H1 (cell line): ENCODE data around the gene LRRC17. TPM values are rescaled to one million over a fixed set of nuclear protein-coding genes. Genes with fewer than 3 reads are reported as not detected.

ENCODE experiments used
- CTCF ChIA-PET: fragments of 300-600 bp; sonication (Branson Sonifier 250); formaldehyde crosslinking; loops from one replicate; lab custom pipeline; 2021; ENCODE audit not compliant: partially characterized antibody; lab: Charles Lee
- POLR2A ChIA-PET: fragments of 300-600 bp; sonication (Branson Sonifier 250); formaldehyde crosslinking; loops from one replicate; lab custom pipeline; 2021; ENCODE audit warnings: inconsistent platforms; ENCODE audit not compliant: partially characterized antibody; lab: Charles Lee
- DNase-seq, 2 experiments: peaks; one replicate each; pipeline versions ENCODE4 v3.0.0 to v3.0.0-alpha.2; 2010 to 2022; ENCODE audit warnings: low spot score in 2 of 2, low read depth in 1 of 2, mixed read lengths in 1 of 2
- FAIRE-seq: peaks from 2 replicates; lab custom pipeline; 2011; peaks lifted over from hg19 to GRCh38; lab: Jason Lieb, UNC
- H2AFZ ChIP-seq: 2 replicates; pipeline ENCODE4 v1.8.1; 2012; ENCODE audit warnings: low read length, inconsistent platforms
- H2AK5ac ChIP-seq: 2 replicates; pipeline ENCODE4 v1.6.1; 2013; ENCODE audit warnings: low read depth, low read length
- H2BK120ac ChIP-seq: replicated peaks from 2 replicates; pipeline ENCODE3; 2013; ENCODE audit warnings: low read depth, low read length, inconsistent platforms
- H2BK12ac ChIP-seq: 2 replicates; pipeline ENCODE4 v1.6.1; 2013; ENCODE audit warnings: low read depth, low read length
- H2BK15ac ChIP-seq: 2 replicates; pipeline ENCODE4 v1.6.1; 2013; ENCODE audit warnings: low read length
- H2BK20ac ChIP-seq: 2 replicates; pipeline ENCODE4 v1.6.1; 2013; ENCODE audit warnings: low read length
- H2BK5ac ChIP-seq: 2 replicates; pipeline ENCODE4 v1.6.1; 2013; ENCODE audit warnings: low read depth, low read length
- H3K14ac ChIP-seq: 2 replicates; pipeline ENCODE4 v1.6.1; 2013; ENCODE audit warnings: inconsistent platforms; ENCODE audit not compliant: insufficient read length
- H3K18ac ChIP-seq: 2 replicates; pipeline ENCODE4 v1.6.1; 2013; ENCODE audit warnings: low read length; ENCODE audit errors: extremely low read depth
- H3K23ac ChIP-seq: 2 replicates; pipeline ENCODE4 v1.6.1; 2013; ENCODE audit warnings: inconsistent platforms; ENCODE audit not compliant: insufficient read length
- H3K23me2 ChIP-seq: 2 replicates; pipeline ENCODE4 v1.6.1; 2013; ENCODE audit warnings: low read depth, low read length
- H3K27ac ChIP-seq: 2 replicates; pipeline ENCODE4 v1.6.1; 2011; ENCODE audit warnings: low read depth, low read length, inconsistent platforms
- H3K27me3 ChIP-seq, 4 experiments: replicated peaks in 1 of 4; 1 replicate in 1 of 4; 2 replicates in 3 of 4; pipeline versions ENCODE4 v1.6.1 to v1.8.1; 2011 to 2013; ENCODE audit warnings: low read length in 3 of 4, mild to moderate bottlenecking in 3 of 4, inconsistent platforms in 2 of 4, mixed read lengths in 2 of 4, moderate library complexity in 1 of 4; ENCODE audit not compliant: control insufficient read depth in 3 of 4, insufficient read depth in 3 of 4; ENCODE audit errors: extremely low read depth in 1 of 4
- H3K36me3 ChIP-seq, 4 experiments: 2 replicates each; pipeline versions ENCODE4 v1.6.1 to v1.8.1; 2011 to 2013; ENCODE audit warnings: mild to moderate bottlenecking in 4 of 4, low read length in 3 of 4, moderate library complexity in 2 of 4, control low read depth in 1 of 4, inconsistent platforms in 1 of 4; ENCODE audit not compliant: insufficient read depth in 4 of 4, control insufficient read depth in 2 of 4
- H3K4ac ChIP-seq: replicated peaks from 2 replicates; pipeline ENCODE3; 2013; ENCODE audit warnings: low read length, low read depth, mixed read lengths, inconsistent platforms; ENCODE audit not compliant: insufficient read length
- H3K4me1 ChIP-seq, 4 experiments: replicated peaks in 1 of 4; 1 replicate in 1 of 4; 2 replicates in 3 of 4; pipeline versions ENCODE4 v1.6.1 to v1.8.1; 2011 to 2013; ENCODE audit warnings: low read length in 3 of 4, inconsistent platforms in 2 of 4, mixed read lengths in 1 of 4; ENCODE audit not compliant: insufficient read depth in 4 of 4, control insufficient read depth in 3 of 4
- H3K4me2 ChIP-seq, 2 experiments: 2 replicates each; pipeline versions ENCODE4 v1.6.1 to v1.8.1; 2011 to 2013; ENCODE audit warnings: low read depth in 2 of 2, low read length in 2 of 2, control low read depth in 1 of 2, inconsistent platforms in 1 of 2, mild to moderate bottlenecking in 1 of 2; ENCODE audit not compliant: insufficient read depth in 1 of 2
- H3K4me3 ChIP-seq, 4 experiments: fragments of 200-600, 300-600 bp in 1 of 4; sonication (generic), shearing (Covaris generic), sonication (Bioruptor Twin) in 1 of 4; 2 replicates each; pipeline versions ENCODE4 v1.5.1 to v1.8.1; 2011 to 2016; ENCODE audit warnings: low read length in 4 of 4, low read depth in 3 of 4, control low read depth in 2 of 4, inconsistent platforms in 2 of 4, mild to moderate bottlenecking in 2 of 4, mixed read lengths in 1 of 4, moderate library complexity in 1 of 4; ENCODE audit not compliant: insufficient read depth in 2 of 4; ENCODE audit errors: extremely low read depth in 1 of 4
- H3K56ac ChIP-seq: replicated peaks from 2 replicates; pipeline ENCODE3; 2013; ENCODE audit warnings: low read depth, mild to moderate bottlenecking, mixed read lengths, low read length, inconsistent platforms; ENCODE audit not compliant: insufficient read length
- H3K79me1 ChIP-seq: 2 replicates; pipeline ENCODE4 v1.6.1; 2013; ENCODE audit warnings: low read depth, low read length, control low read depth
- H3K79me2 ChIP-seq, 2 experiments: 2 replicates each; pipeline versions ENCODE4 v1.6.1 to v1.8.1; 2012 to 2013; ENCODE audit warnings: low read length in 2 of 2, mild to moderate bottlenecking in 2 of 2, inconsistent platforms in 1 of 2; ENCODE audit not compliant: insufficient read depth in 2 of 2, control insufficient read depth in 1 of 2
- H3K9ac ChIP-seq, 4 experiments: replicated peaks in 1 of 4; 1 replicate in 1 of 4; 2 replicates in 3 of 4; pipeline versions ENCODE4 v1.6.1 to v1.8.1; 2011 to 2013; ENCODE audit warnings: low read depth in 3 of 4, low read length in 3 of 4, control low read depth in 2 of 4, mild to moderate bottlenecking in 2 of 4, moderate library complexity in 2 of 4, inconsistent platforms in 1 of 4; ENCODE audit errors: extremely low read depth in 1 of 4
- H3K9me3 ChIP-seq, 2 experiments: 2 replicates each; pipeline versions ENCODE4 v1.6.1 to v1.8.1; 2012 to 2013; ENCODE audit warnings: mild to moderate bottlenecking in 2 of 2, moderate library complexity in 2 of 2, control low read depth in 1 of 2, inconsistent platforms in 1 of 2, low read depth in 1 of 2, low read length in 1 of 2, mixed read lengths in 1 of 2; ENCODE audit not compliant: insufficient read depth in 2 of 2
- H4K20me1 ChIP-seq, 2 experiments: replicated peaks in 1 of 2; 2 replicates each; pipeline versions ENCODE3 to v1.8.1; 2011 to 2013; ENCODE audit warnings: inconsistent platforms in 2 of 2, low read length in 2 of 2, mild to moderate bottlenecking in 1 of 2; ENCODE audit not compliant: insufficient read depth in 2 of 2, control insufficient read depth in 1 of 2
- H4K5ac ChIP-seq: 2 replicates; pipeline ENCODE4 v1.6.1; 2013; ENCODE audit warnings: low read length, low read depth, mixed read lengths, inconsistent platforms; ENCODE audit not compliant: insufficient read length
- H4K8ac ChIP-seq: 2 replicates; pipeline ENCODE4 v1.8.0; 2013; ENCODE audit warnings: mild to moderate bottlenecking, moderate library complexity, low read length, inconsistent platforms; ENCODE audit not compliant: insufficient read depth; ENCODE audit errors: extremely low read depth
- H4K91ac ChIP-seq: replicated peaks from 2 replicates; pipeline ENCODE3; 2013; ENCODE audit warnings: low read length, mixed read lengths, inconsistent platforms; ENCODE audit not compliant: insufficient read length
- PHF8 ChIP-seq: fragments of 200-600 bp; sonication (generic); conservative IDR thresholded peaks from 2 replicates; pipeline ENCODE4 v1.7.1; 2012; ENCODE audit warnings: low read depth, mild to moderate bottlenecking, inconsistent platforms, low read length, moderate library complexity
- RAD21 ChIP-seq, 2 experiments: IDR thresholded peaks in 1 of 2; conservative IDR thresholded peaks in 1 of 2; 2 replicates each; pipeline ENCODE4 v1.6.1; 2011; ENCODE audit warnings: low read depth in 2 of 2, low read length in 2 of 2, improper control_type of control experiment in 1 of 2, inconsistent platforms in 1 of 2, mild to moderate bottlenecking in 1 of 2, moderate library complexity in 1 of 2
- WGBS, 2 experiments: shearing (Covaris generic) in 1 of 2; methylation state at CpG; one replicate each; pipeline versions ENCODE4 v1.1.6 to v1.1.7; 2013 to 2015; ENCODE audit warnings: low lambda C conversion rate in 2 of 2, mixed read lengths in 2 of 2, inconsistent platforms in 1 of 2, low coverage in 1 of 2, missing lambda C conversion rate in 1 of 2; ENCODE audit not compliant: insufficient replicate concordance in 2 of 2, insufficient coverage in 1 of 2, insufficient read length in 1 of 2; ENCODE audit errors: extremely low coverage in 1 of 2, missing lambda C conversion rate in 1 of 2; 5-methylcytosine and 5-hydroxymethylcytosine counted together
- polyA plus RNA-seq, 7 experiments: library from polyadenylated mRNA; depleted of rRNA in 3 of 7; stranded (reverse) in 5 of 7; unstranded in 2 of 7; fragments of >200 nt in 5 of 7; fragments of 200-250 nt in 2 of 7; gene quantifications; 1 replicate in 5 of 7; 2 replicates in 1 of 7; 4 replicates in 1 of 7; pipeline versions ENCODE4 v1.2.1 to v1.2.3, GENCODE V29; 2011 to 2013; ENCODE audit warnings: missing spikeins in 2 of 7, mixed read lengths in 2 of 7
- total RNA-seq: library from RNA; stranded (reverse); fragmentation: NEBNext Ultra II Directional; extraction: Animal tissue kit (Norgen Biotek cat#: 25700); gene quantifications from 2 replicates; pipeline ENCODE4 v1.2.1, GENCODE V29; 2021
- TF ChIP-seq, protein P1 (sequence below): IDR thresholded peaks from 2 replicates; pipeline ENCODE4 v1.6.1; 2012; ENCODE audit warnings: low read length, inconsistent platforms

The LRRC17 gene
- total and polyA plus RNA-seq, 2 of the 8 experiments (the other 6 are each of a cell fraction or from before 2014, with no cell fraction given): 3.0 TPM

DNA sequence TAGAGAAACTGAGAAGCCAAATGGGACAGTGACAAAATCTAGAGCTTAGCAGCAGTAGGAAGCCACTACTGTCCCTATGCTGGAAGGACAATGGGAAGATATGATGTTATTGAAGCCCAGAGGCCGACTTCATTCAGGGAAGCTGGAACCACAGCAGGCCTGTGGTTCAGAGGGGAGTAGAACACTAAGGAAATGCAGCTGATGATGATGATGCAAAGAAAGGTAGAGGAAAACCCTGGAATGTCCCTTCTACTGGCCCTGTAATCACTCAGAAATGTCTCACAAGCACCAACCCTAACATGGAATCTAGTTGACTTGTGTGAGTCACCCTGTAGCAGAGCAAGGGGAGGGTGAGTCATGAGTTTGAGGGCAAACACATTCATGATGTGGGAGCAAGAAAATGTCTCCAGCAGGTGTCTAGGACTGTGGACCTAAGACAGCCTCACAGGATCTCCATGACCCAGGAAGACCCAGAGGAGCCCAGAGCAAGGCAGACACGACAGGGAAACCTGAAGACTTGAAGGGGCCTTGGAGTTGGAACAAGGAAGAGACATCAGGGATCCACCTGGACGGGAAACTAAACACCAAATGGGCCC is 37.0 kb upstream of the LRRC17 start:
- Histone ChIP-seq H3K4ac (no peak overlapping the region), H3K14ac (no peak overlapping the region), H3K79me1 (no peaks in the 10 kb centered on the region), H3K36me3 (no peaks in the 10 kb centered on the region; a peak in 1 of 8 replicates), H2BK120ac (no peak overlapping the region), H4K5ac (no peak overlapping the region), H3K23me2 (no peaks in the 10 kb centered on the region; the same call in 1 of the 2 replicates), H3K4me1 (no peaks in the 10 kb centered on the region), H3K27ac (no peak overlapping the region), H2AFZ (no peak overlapping the region), H2BK12ac (no peak overlapping the region), H3K23ac (no peak overlapping the region), H3K4me2 (no peak overlapping the region), H4K20me1 (no peaks in the 10 kb centered on the region), H3K18ac (no peak overlapping the region), H2BK20ac (no peak overlapping the region), H2BK5ac (no peak overlapping the region), H3K4me3 (no peak overlapping the region), H3K79me2 (no peaks in the 10 kb centered on the region), H3K9me3 (no peaks in the 10 kb centered on the region), H4K8ac (no peak overlapping the region), H4K91ac (no peak overlapping the region), H2AK5ac (no peak overlapping the region), H3K9ac (no peak overlapping the region), H3K27me3 (no peaks in the 10 kb centered on the region), H3K56ac (no peak overlapping the region), H2BK15ac (no peak overlapping the region)
- ChIA-PET CTCF (no interaction called here), POLR2A (no interaction called here)
- DNase-seq (peak in 1 of 2 experiments; percentile 10), FAIRE-seq (no peak)
- 86% methylated on average over 3 of the region's 3 CpGs; no CpG with 5 or more reads in 1 of the 2 experiments for whole genome bisulfite sequencing, 2 experiments
- no peak for TF ChIP-seq PHF8
- TF ChIP-seq, protein P1, sequence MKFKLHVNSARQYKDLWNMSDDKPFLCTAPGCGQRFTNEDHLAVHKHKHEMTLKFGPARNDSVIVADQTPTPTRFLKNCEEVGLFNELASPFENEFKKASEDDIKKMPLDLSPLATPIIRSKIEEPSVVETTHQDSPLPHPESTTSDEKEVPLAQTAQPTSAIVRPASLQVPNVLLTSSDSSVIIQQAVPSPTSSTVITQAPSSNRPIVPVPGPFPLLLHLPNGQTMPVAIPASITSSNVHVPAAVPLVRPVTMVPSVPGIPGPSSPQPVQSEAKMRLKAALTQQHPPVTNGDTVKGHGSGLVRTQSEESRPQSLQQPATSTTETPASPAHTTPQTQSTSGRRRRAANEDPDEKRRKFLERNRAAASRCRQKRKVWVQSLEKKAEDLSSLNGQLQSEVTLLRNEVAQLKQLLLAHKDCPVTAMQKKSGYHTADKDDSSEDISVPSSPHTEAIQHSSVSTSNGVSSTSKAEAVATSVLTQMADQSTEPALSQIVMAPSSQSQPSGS: no peak
- TF ChIP-seq RAD21 (IDR thresholded peaks at IDR 0.05 in 1 of 2, conservative IDR thresholded peaks at IDR 0.05 in 1 of 2; ENCODE audit: low read depth in 2 of 2, low read length in 2 of 2): no peak
